WTC11 (cell line): Measurements from ENCODE around the gene PDE3B. TPM values are rescaled to one million over a fixed set of nuclear protein-coding genes. Genes with fewer than 3 reads are reported as not detected.
A peak's percentile ranks its signal among the peaks of the same experiment; 100 is the strongest.

Experiments
- ATAC-seq: fragments of 200-7000 bp; cut with Tn5 transposase; 2 replicates; pipeline ENCODE4 v1.10.0; 2021; ENCODE audit warnings: mild to moderate bottlenecking, moderate library complexity
- CTCF ChIA-PET: fragments of 300-600 bp; sonication (Branson Sonifier 250); formaldehyde crosslinking; loops from one replicate; lab custom pipeline; 2021; ENCODE audit warnings: antibody characterized with exemption; lab: Charles Lee
- POLR2A ChIA-PET: fragments of 350-600 bp; sonication (Branson Sonifier 250); formaldehyde crosslinking; loops from one replicate; lab custom pipeline; 2021; ENCODE audit warnings: antibody characterized with exemption; lab: Charles Lee
- DNase-seq: peaks from one replicate; pipeline ENCODE4 v3.0.0; 2021; ENCODE audit warnings: low spot score
- H3K27ac Mint-ChIP-seq: 2 replicates; pipeline ENCODE4 v1.8.0; 2021; ENCODE audit warnings: mixed read lengths
- H3K27me3 Mint-ChIP-seq: 2 replicates; pipeline ENCODE4 v1.8.0; 2021; ENCODE audit warnings: low read depth, mild to moderate bottlenecking, moderate library complexity, mixed read lengths
- H3K36me3 Mint-ChIP-seq: 2 replicates; pipeline ENCODE4 v1.8.0; 2021; ENCODE audit warnings: mixed read lengths
- H3K4me1 Mint-ChIP-seq: 2 replicates; pipeline ENCODE4 v1.8.0; 2022; ENCODE audit warnings: mixed read lengths
- H3K4me3 Mint-ChIP-seq: 2 replicates; pipeline ENCODE4 v1.8.0; 2021; ENCODE audit warnings: mild to moderate bottlenecking, moderate library complexity, mixed read lengths
- H3K9me3 Mint-ChIP-seq: 2 replicates; pipeline ENCODE4 v1.8.0; 2021; ENCODE audit warnings: mixed read lengths
- CBFB ChIP-seq: sonication (generic); formaldehyde crosslinking; IDR thresholded peaks from 2 replicates; pipeline ENCODE4 v1.8.1; 2022; ENCODE audit warnings: mild to moderate bottlenecking, low read depth, missing genetic modification reagents
- CREM ChIP-seq: sonication (generic); formaldehyde crosslinking; IDR thresholded peaks from 2 replicates; pipeline ENCODE4 v1.8.1; 2022; ENCODE audit warnings: mild to moderate bottlenecking, missing genetic modification reagents, moderate library complexity
- CTCF ChIP-seq: fragments of 200-600 bp; IDR thresholded peaks from 2 replicates; pipeline ENCODE4 v1.8.0; 2022; ENCODE audit warnings: antibody characterized with exemption
- ETV6 ChIP-seq: sonication (generic); formaldehyde crosslinking; IDR thresholded peaks from 2 replicates; pipeline ENCODE4 v1.8.1; 2022; ENCODE audit warnings: mild to moderate bottlenecking, missing genetic modification reagents
- FOXK1 ChIP-seq: sonication (generic); formaldehyde crosslinking; IDR thresholded peaks from 2 replicates; pipeline ENCODE4 v1.8.0; 2022; ENCODE audit warnings: mild to moderate bottlenecking, moderate library complexity, missing genetic modification reagents
- FOXP1 ChIP-seq: sonication (generic); formaldehyde crosslinking; IDR thresholded peaks from 2 replicates; pipeline ENCODE4 v1.8.0; 2022; ENCODE audit warnings: missing genetic modification reagents, mild to moderate bottlenecking, moderate library complexity, borderline replicate concordance
- IRF1 ChIP-seq: sonication (generic); formaldehyde crosslinking; IDR thresholded peaks from 2 replicates; pipeline ENCODE4 v1.8.0; 2023; ENCODE audit warnings: missing genetic modification reagents
- KAT7 ChIP-seq: sonication (generic); formaldehyde crosslinking; IDR thresholded peaks from 2 replicates; pipeline ENCODE4 v1.8.1; 2023; ENCODE audit warnings: missing genetic modification reagents, mild to moderate bottlenecking, borderline replicate concordance
- MYBL2 ChIP-seq: sonication (generic); formaldehyde crosslinking; IDR thresholded peaks from 2 replicates; pipeline ENCODE4 v1.8.1; 2023; ENCODE audit warnings: mild to moderate bottlenecking, moderate library complexity, missing genetic modification reagents
- NFE2L1 ChIP-seq: sonication (generic); formaldehyde crosslinking; IDR thresholded peaks from 2 replicates; pipeline ENCODE4 v1.8.1; 2023; ENCODE audit warnings: missing genetic modification reagents
- NFYB ChIP-seq: sonication (generic); formaldehyde crosslinking; conservative IDR thresholded peaks from 2 replicates; pipeline ENCODE4 v1.8.0; 2022; ENCODE audit warnings: low read depth, missing genetic modification reagents
- NR1H2 ChIP-seq: sonication (generic); formaldehyde crosslinking; IDR thresholded peaks from 2 replicates; pipeline ENCODE4 v1.9.0; 2021; ENCODE audit warnings: mild to moderate bottlenecking, moderate library complexity, missing genetic modification reagents
- NR2C2 ChIP-seq: sonication (generic); formaldehyde crosslinking; IDR thresholded peaks from 2 replicates; pipeline ENCODE4 v1.8.0; 2022; ENCODE audit warnings: mild to moderate bottlenecking, missing genetic modification reagents
- PREB ChIP-seq: sonication (generic); formaldehyde crosslinking; IDR thresholded peaks from 2 replicates; pipeline ENCODE4 v1.8.1; 2022; ENCODE audit warnings: mild to moderate bottlenecking, missing genetic modification reagents, moderate library complexity, borderline replicate concordance
- SMAD3 ChIP-seq: sonication (generic); formaldehyde crosslinking; IDR thresholded peaks from 2 replicates; pipeline ENCODE4 v1.8.0; 2022; ENCODE audit warnings: missing genetic modification reagents, mild to moderate bottlenecking, borderline replicate concordance
- TEAD4 ChIP-seq: sonication (generic); formaldehyde crosslinking; IDR thresholded peaks from 2 replicates; pipeline ENCODE4 v1.8.0; 2022; ENCODE audit warnings: mild to moderate bottlenecking, missing genetic modification reagents
- TP53 ChIP-seq: sonication (generic); formaldehyde crosslinking; IDR thresholded peaks from 2 replicates; pipeline ENCODE4 v1.8.1; 2023; ENCODE audit warnings: mild to moderate bottlenecking, missing genetic modification reagents
- ZBTB43 ChIP-seq: sonication (generic); formaldehyde crosslinking; IDR thresholded peaks from 2 replicates; pipeline ENCODE4 v1.8.1; 2023; ENCODE audit warnings: mild to moderate bottlenecking, missing genetic modification reagents
- ZNF138 ChIP-seq: sonication (generic); formaldehyde crosslinking; conservative IDR thresholded peaks from 2 replicates; pipeline ENCODE4 v1.8.1; 2022; ENCODE audit warnings: mild to moderate bottlenecking, moderate library complexity, missing genetic modification reagents
- ZNF423 ChIP-seq: fragments of 250-450 bp; sonication (Bioruptor Pico); IDR thresholded peaks from 2 replicates; pipeline ENCODE4 v2.1.2; 2022; ENCODE audit warnings: mild to moderate bottlenecking, moderate library complexity
- ZNF671 ChIP-seq: fragments of 250-450 bp; sonication (Bioruptor Pico); IDR thresholded peaks from 2 replicates; pipeline ENCODE4 v1.8.0; 2021; ENCODE audit warnings: mild to moderate bottlenecking
- total RNA-seq: library from RNA; stranded (reverse); gene quantifications from 3 replicates; pipeline ENCODE4 v1.2.3, GENCODE V29; 2021
- TF ChIP-seq, protein P1 (sequence below): sonication (generic); formaldehyde crosslinking; IDR thresholded peaks from 2 replicates; pipeline ENCODE4 v1.8.0; 2022; ENCODE audit warnings: mild to moderate bottlenecking, missing genetic modification reagents
- TF ChIP-seq, protein P2 (sequence below): sonication (generic); formaldehyde crosslinking; IDR thresholded peaks from 2 replicates; pipeline ENCODE4 v1.8.0; 2022; ENCODE audit warnings: mild to moderate bottlenecking, missing genetic modification reagents
- TF ChIP-seq, protein P3 (sequence below): sonication (generic); formaldehyde crosslinking; IDR thresholded peaks from 2 replicates; pipeline ENCODE4 v1.8.1; 2023; ENCODE audit warnings: mild to moderate bottlenecking, moderate library complexity, missing genetic modification reagents

PDE3B gene
- total RNA-seq, 1 experiment from 2014 or later: 9.6 TPM

DNA sequence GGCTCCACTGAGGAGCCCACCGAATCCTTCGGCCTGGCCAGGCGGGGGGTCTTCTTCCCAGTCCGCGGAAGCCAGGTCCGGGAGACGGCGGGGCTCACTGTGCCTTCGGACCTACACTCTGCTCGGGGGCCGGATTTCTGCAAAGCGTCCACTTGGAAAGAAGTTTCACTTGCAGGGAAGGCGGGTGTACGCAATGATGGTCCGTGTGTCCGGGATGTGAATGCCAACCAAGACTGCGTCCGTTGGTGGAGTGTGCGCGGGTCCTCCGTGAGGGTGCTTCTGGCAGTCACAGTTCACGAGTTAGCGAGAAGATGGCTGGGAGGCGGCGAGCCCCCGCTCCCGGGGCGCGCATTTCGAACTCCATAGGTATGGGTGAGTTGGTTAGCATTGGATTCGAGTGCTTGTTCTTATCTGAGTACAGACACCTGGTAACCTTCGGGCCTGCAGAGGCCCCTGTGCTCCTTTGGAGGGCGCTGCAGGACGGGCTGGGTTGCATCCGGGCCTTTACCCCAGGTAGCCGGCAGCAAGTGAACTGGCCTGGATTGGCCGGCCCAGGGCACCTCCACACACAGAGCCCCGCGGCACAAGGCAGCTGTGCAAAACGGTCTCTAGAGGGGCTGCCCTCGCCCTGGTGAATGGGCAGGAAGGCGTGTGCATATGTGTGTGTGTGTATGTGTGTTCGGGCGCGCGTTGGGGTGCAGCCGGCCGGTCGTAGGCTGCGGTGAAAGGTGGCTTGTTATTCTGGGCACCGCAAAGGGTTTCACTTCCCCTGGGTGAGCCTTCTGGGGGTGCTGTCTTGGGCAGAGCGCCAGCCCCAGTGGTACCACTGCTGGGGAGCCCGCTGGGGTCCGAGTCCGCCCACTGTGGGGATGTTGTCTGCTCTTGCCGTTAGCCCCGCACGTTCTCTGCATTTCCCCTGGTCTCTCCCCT is 261.8 kb downstream of the PDE3B start:
- Mint-ChIP-seq H3K4me1 (peaks cover 18% of the 10 kb centered on the region), H3K27me3 (peaks cover 26% of the 10 kb centered on the region), H3K36me3 (no peaks in the 10 kb centered on the region), H3K9me3 (no peaks in the 10 kb centered on the region), H3K27ac (peak overlapping the region; percentile 93), H3K4me3 (peak overlapping the region; percentile 96)
- ATAC-seq (peak; percentile 85), DNase-seq (peak; percentile 91)
- ChIA-PET CTCF (interaction anchor here (0.6 to 5.4 kb wide), 31 partner anchors 12 to 451 kb away, joined by 3 to 181 read pairs (median 5); partner anchors contain the start of genes CALCB, CYP2R1, PDE3B and PSMA1), POLR2A (interaction anchor here (0.8 to 2.9 kb wide), 4 partner anchors 15 to 385 kb away, joined by 3 to 14 read pairs (median 7); partner anchors contain the start of gene PDE3B)
- TF ChIP-seq CREM (CRISPR knock-in tag) (0 out of 2 replicates have a peak, but pooled peaks have one; percentile 25), TEAD4 (CRISPR knock-in tag) (no peak), IRF1 (CRISPR knock-in tag) (0 out of 2 replicates have a peak, but pooled peaks have one; percentile 64), NR1H2 (CRISPR knock-in tag) (no peak), KAT7 (CRISPR knock-in tag) (no peak), CBFB (CRISPR knock-in tag) (no peak), NFYB (CRISPR knock-in tag) (0 out of 2 replicates have a peak, but pooled peaks have one; percentile 21), SMAD3 (no peak), FOXK1 (peak; percentile 40; the same call in 1 of the 2 replicates), ZNF671 (CRISPR knock-in tag) (no peak), NFE2L1 (CRISPR knock-in tag) (peak; percentile 34; the same call in 1 of the 2 replicates), FOXP1 (CRISPR knock-in tag) (peak; percentile 60; the same call in 1 of the 2 replicates), ZBTB43 (CRISPR knock-in tag) (peak; percentile 63), NR2C2 (no peak), ZNF423 (CRISPR knock-in tag) (no peak), MYBL2 (CRISPR knock-in tag) (no peak), CTCF (peak; percentile 46), ZNF138 (CRISPR knock-in tag) (no peak), PREB (CRISPR knock-in tag) (no peak), ETV6 (CRISPR knock-in tag) (no peak), TP53 (CRISPR knock-in tag) (no peak)
- TF ChIP-seq, protein P1, sequence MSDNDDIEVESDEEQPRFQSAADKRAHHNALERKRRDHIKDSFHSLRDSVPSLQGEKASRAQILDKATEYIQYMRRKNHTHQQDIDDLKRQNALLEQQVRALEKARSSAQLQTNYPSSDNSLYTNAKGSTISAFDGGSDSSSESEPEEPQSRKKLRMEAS (CRISPR knock-in tag): peak; percentile 66
- TF ChIP-seq, protein P2, sequence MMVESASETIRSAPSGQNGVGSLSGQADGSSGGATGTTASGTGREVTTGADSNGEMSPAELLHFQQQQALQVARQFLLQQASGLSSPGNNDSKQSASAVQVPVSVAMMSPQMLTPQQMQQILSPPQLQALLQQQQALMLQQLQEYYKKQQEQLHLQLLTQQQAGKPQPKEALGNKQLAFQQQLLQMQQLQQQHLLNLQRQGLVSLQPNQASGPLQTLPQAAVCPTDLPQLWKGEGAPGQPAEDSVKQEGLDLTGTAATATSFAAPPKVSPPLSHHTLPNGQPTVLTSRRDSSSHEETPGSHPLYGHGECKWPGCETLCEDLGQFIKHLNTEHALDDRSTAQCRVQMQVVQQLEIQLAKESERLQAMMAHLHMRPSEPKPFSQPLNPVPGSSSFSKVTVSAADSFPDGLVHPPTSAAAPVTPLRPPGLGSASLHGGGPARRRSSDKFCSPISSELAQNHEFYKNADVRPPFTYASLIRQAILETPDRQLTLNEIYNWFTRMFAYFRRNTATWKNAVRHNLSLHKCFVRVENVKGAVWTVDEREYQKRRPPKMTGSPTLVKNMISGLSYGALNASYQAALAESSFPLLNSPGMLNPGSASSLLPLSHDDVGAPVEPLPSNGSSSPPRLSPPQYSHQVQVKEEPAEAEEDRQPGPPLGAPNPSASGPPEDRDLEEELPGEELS: 0 out of 2 replicates have a peak, but pooled peaks have one; percentile 27
- TF ChIP-seq, protein P3, sequence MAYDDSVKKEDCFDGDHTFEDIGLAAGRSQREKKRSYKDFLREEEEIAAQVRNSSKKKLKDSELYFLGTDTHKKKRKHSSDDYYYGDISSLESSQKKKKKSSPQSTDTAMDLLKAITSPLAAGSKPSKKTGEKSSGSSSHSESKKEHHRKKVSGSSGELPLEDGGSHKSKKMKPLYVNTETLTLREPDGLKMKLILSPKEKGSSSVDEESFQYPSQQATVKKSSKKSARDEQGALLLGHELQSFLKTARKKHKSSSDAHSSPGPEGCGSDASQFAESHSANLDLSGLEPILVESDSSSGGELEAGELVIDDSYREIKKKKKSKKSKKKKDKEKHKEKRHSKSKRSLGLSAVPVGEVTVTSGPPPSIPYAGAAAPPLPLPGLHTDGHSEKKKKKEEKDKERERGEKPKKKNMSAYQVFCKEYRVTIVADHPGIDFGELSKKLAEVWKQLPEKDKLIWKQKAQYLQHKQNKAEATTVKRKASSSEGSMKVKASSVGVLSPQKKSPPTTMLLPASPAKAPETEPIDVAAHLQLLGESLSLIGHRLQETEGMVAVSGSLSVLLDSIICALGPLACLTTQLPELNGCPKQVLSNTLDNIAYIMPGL: peak; percentile 92
